Neuronal stem cell (in vitro differentiated cells): ENCODE results near the gene FBXW5.

Experiments
- DNase-seq: peaks from one replicate; pipeline ENCODE4 v3.0.0-alpha.2; 2013; ENCODE audit warnings: low spot score
- H2AFZ ChIP-seq: one replicate; pipeline ENCODE4 v1.6.1; 2013; ENCODE audit warnings: mild to moderate bottlenecking, low read length, inconsistent platforms
- H2AK5ac ChIP-seq: 2 replicates; pipeline ENCODE4 v1.6.1; 2013; ENCODE audit warnings: low read depth, mild to moderate bottlenecking, inconsistent platforms, low read length, moderate library complexity, mixed read lengths
- H2BK120ac ChIP-seq: 2 replicates; pipeline ENCODE4 v1.6.1; 2013; ENCODE audit warnings: low read depth, mild to moderate bottlenecking, inconsistent platforms, low read length, moderate library complexity, mixed read lengths
- H2BK12ac ChIP-seq: one replicate; pipeline ENCODE4 v1.6.1; 2013; ENCODE audit warnings: low read length, inconsistent platforms
- H2BK15ac ChIP-seq: 2 replicates; pipeline ENCODE4 v1.6.1; 2013; ENCODE audit warnings: mild to moderate bottlenecking, low read length, inconsistent platforms, mixed read lengths
- H2BK5ac ChIP-seq: one replicate; pipeline ENCODE4 v1.6.1; 2013; ENCODE audit warnings: inconsistent platforms, mild to moderate bottlenecking, low read length, moderate library complexity
- H3K14ac ChIP-seq: one replicate; pipeline ENCODE4 v1.6.1; 2013; ENCODE audit warnings: low read length, inconsistent platforms
- H3K18ac ChIP-seq: 2 replicates; pipeline ENCODE4 v1.6.1; 2013; ENCODE audit warnings: low read length, inconsistent platforms
- H3K23ac ChIP-seq: 2 replicates; pipeline ENCODE4 v1.6.1; 2013; ENCODE audit warnings: low read depth, mild to moderate bottlenecking, mixed read lengths, low read length, inconsistent platforms; ENCODE audit not compliant: poor library complexity
- H3K27ac ChIP-seq: replicated peaks from 3 replicates; pipeline ENCODE4 v1.5.1; 2013; ENCODE audit warnings: low read length, inconsistent platforms
- H3K27me3 ChIP-seq, 3 experiments: 2 replicates each; pipeline ENCODE4 v1.6.1; 2013; ENCODE audit warnings: low read length in 3 of 3, mild to moderate bottlenecking in 2 of 3, inconsistent platforms in 1 of 3, low read depth in 1 of 3, mixed read lengths in 1 of 3, moderate library complexity in 1 of 3; ENCODE audit not compliant: control insufficient read depth in 3 of 3, insufficient read depth in 3 of 3
- H3K36me3 ChIP-seq, 2 donors: replicated peaks in 1 of 2; 2 replicates each; pipeline ENCODE4 v1.6.1; 2013; ENCODE audit warnings: low read length in 2 of 2; ENCODE audit not compliant: control insufficient read depth in 2 of 2, insufficient read depth in 2 of 2
- H3K4ac ChIP-seq: 2 replicates; pipeline ENCODE4 v1.6.1; 2013; ENCODE audit warnings: inconsistent platforms, mild to moderate bottlenecking, low read length, moderate library complexity
- H3K4me1 ChIP-seq, 2 donors: 1 replicate in 1 of 2; 2 replicates in 1 of 2; pipeline ENCODE4 v1.6.1; 2013; ENCODE audit warnings: low read length in 2 of 2, low read depth in 1 of 2; ENCODE audit not compliant: control insufficient read depth in 2 of 2, insufficient read depth in 1 of 2
- H3K4me2 ChIP-seq: one replicate; pipeline ENCODE4 v1.6.1; 2013; ENCODE audit warnings: mild to moderate bottlenecking, low read length, inconsistent platforms; ENCODE audit not compliant: insufficient read depth, poor library complexity, severe bottlenecking
- H3K4me3 ChIP-seq, 2 donors: 2 replicates each; pipeline ENCODE4 v1.5.1; 2013; ENCODE audit warnings: low read length in 2 of 2, mild to moderate bottlenecking in 2 of 2, inconsistent platforms in 1 of 2, moderate library complexity in 1 of 2
- H3K79me1 ChIP-seq: one replicate; pipeline ENCODE4 v1.6.1; 2013; ENCODE audit warnings: low read depth, mild to moderate bottlenecking, inconsistent platforms, low read length, moderate library complexity
- H3K9ac ChIP-seq: one replicate; pipeline ENCODE4 v1.6.1; 2013; ENCODE audit warnings: mild to moderate bottlenecking, low read depth, low read length, inconsistent platforms; ENCODE audit not compliant: poor library complexity
- H3K9me3 ChIP-seq, 2 donors: replicated peaks in 1 of 2; 2 replicates each; pipeline versions ENCODE3 to v1.6.1; 2013; ENCODE audit warnings: low read length in 2 of 2, mild to moderate bottlenecking in 2 of 2, inconsistent platforms in 1 of 2, low read depth in 1 of 2, mixed read lengths in 1 of 2, moderate library complexity in 1 of 2; ENCODE audit not compliant: control insufficient read depth in 2 of 2, insufficient read depth in 1 of 2
- H4K8ac ChIP-seq: one replicate; pipeline ENCODE4 v1.6.1; 2013; ENCODE audit warnings: low read depth, mild to moderate bottlenecking, inconsistent platforms, low read length, moderate library complexity
- H4K91ac ChIP-seq: one replicate; pipeline ENCODE4 v1.6.1; 2013; ENCODE audit warnings: low read length, low read depth, mild to moderate bottlenecking, inconsistent platforms; ENCODE audit not compliant: poor library complexity
- WGBS, 2 donors: extraction: QIAGEN DNeasy Blood & Tissue Kit; methylation state at CpG; one replicate each; pipeline ENCODE4 v1.1.7; 2013; ENCODE audit warnings: missing lambda C conversion rate in 2 of 2, mixed read lengths in 1 of 2; ENCODE audit not compliant: insufficient read length in 2 of 2, insufficient replicate concordance in 1 of 2; ENCODE audit errors: extremely low coverage in 2 of 2; 5-methylcytosine and 5-hydroxymethylcytosine counted together

The FBXW5 gene

GRCh38 chr9:136984464-136985026 lies 40.0 kb upstream of the FBXW5 start:
- H2BK15ac ChIP-seq: peak overlapping the region; percentile 94
- H3K27me3 ChIP-seq: peaks cover 4 to 43% (median 36%) of the 10 kb centered on the region in 3 experiments
- no peak overlapping the region for H4K91ac ChIP-seq
- H2BK12ac ChIP-seq: peak overlapping the region; percentile 41
- no peak overlapping the region for H4K8ac ChIP-seq
- H3K79me1 ChIP-seq: no peaks in the 10 kb centered on the region
- H3K36me3 ChIP-seq: no peaks in the 10 kb centered on the region
- H2AK5ac ChIP-seq: peak overlapping the region; percentile 47
- peak overlapping the region; percentile 76 for H3K4ac ChIP-seq
- no peak overlapping the region for H3K9ac ChIP-seq
- H2AFZ ChIP-seq: no peak overlapping the region
- no peak overlapping the region for H3K23ac ChIP-seq
- H3K14ac ChIP-seq: peak overlapping the region; percentile 67
- no peaks in the 10 kb centered on the region for H3K9me3 ChIP-seq
- no peak overlapping the region for H2BK120ac ChIP-seq
- no CpG with 5 or more reads among the region's 29 CpGs for WGBS, 2 donors
- no peak overlapping the region for H3K27ac ChIP-seq
- peak overlapping the region; percentile 97 for H3K18ac ChIP-seq
- no peak for DNase-seq
- H3K4me1 ChIP-seq: no peaks in the 10 kb centered on the region
- H2BK5ac ChIP-seq: peak overlapping the region; percentile 63
- peak overlapping the region in 1 of 2 donors; percentile 18 for H3K4me3 ChIP-seq
- peak overlapping the region; percentile 88 for H3K4me2 ChIP-seq

GRCh38 chr9:136983656-136984314 lies 39.2 kb upstream of the FBXW5 start:
- H2BK15ac ChIP-seq: no peak overlapping the region
- WGBS, 2 donors: no CpG with 5 or more reads among the region's 11 CpGs
- no peak for DNase-seq
- no peak overlapping the region for H3K23ac ChIP-seq
- H3K4ac ChIP-seq: no peak overlapping the region
- H2BK12ac ChIP-seq: peak overlapping the region; percentile 46
- no peaks in the 10 kb centered on the region for H3K79me1 ChIP-seq
- H2BK5ac ChIP-seq: no peak overlapping the region
- H4K8ac ChIP-seq: no peak overlapping the region
- H3K4me1 ChIP-seq: peaks cover 0 to 2% of the 10 kb centered on the region in 2 donors
- H3K4me3 ChIP-seq: peak overlapping the region in 1 of 2 donors; percentile 18
- H4K91ac ChIP-seq: no peak overlapping the region
- H3K4me2 ChIP-seq: no peak overlapping the region
- H3K36me3 ChIP-seq: no peaks in the 10 kb centered on the region
- H2BK120ac ChIP-seq: no peak overlapping the region
- H3K14ac ChIP-seq: no peak overlapping the region
- H3K18ac ChIP-seq: no peak overlapping the region
- H2AK5ac ChIP-seq: peak overlapping the region; percentile 90
- H3K9me3 ChIP-seq: no peaks in the 10 kb centered on the region
- peaks cover 4 to 51% (median 36%) of the 10 kb centered on the region in 3 experiments for H3K27me3 ChIP-seq
- no peak overlapping the region for H3K27ac ChIP-seq
- H3K9ac ChIP-seq: no peak overlapping the region
- no peak overlapping the region for H2AFZ ChIP-seq

GRCh38 chr9:136983167-136983566 lies 38.6 kb upstream of the FBXW5 start:
- H3K79me1 ChIP-seq: no peaks in the 10 kb centered on the region
- no CpG with 5 or more reads among the region's 9 CpGs for WGBS, 2 donors
- peak overlapping the region; percentile 65 for H3K23ac ChIP-seq
- peaks cover 0 to 2% of the 10 kb centered on the region in 2 donors for H3K4me1 ChIP-seq
- DNase-seq: no peak
- H2BK120ac ChIP-seq: no peak overlapping the region
- H2BK15ac ChIP-seq: peak overlapping the region; percentile 20
- H4K8ac ChIP-seq: no peak overlapping the region
- no peak overlapping the region for H3K4me3 ChIP-seq
- no peak overlapping the region for H3K4me2 ChIP-seq
- H3K27ac ChIP-seq: no peak overlapping the region
- peaks cover 4 to 52% (median 36%) of the 10 kb centered on the region in 3 experiments for H3K27me3 ChIP-seq
- no peaks in the 10 kb centered on the region for H3K9me3 ChIP-seq
- H3K4ac ChIP-seq: no peak overlapping the region
- peak overlapping the region; percentile 60 for H3K9ac ChIP-seq
- H2BK12ac ChIP-seq: peak overlapping the region; percentile 46
- H2AFZ ChIP-seq: no peak overlapping the region
- no peak overlapping the region for H3K14ac ChIP-seq
- no peaks in the 10 kb centered on the region for H3K36me3 ChIP-seq
- H3K18ac ChIP-seq: no peak overlapping the region
- no peak overlapping the region for H2BK5ac ChIP-seq
- H2AK5ac ChIP-seq: peak overlapping the region; percentile 90
- H4K91ac ChIP-seq: no peak overlapping the region

- H2BK12ac ChIP-seq: peak within 1 kb of the TSS; percentile 46
- H2BK15ac ChIP-seq: peak within 1 kb of the TSS; percentile 21
- H3K4ac ChIP-seq: no peak within 1 kb of the TSS
- peak within 1 kb of the TSS; percentile 60 for H3K9ac ChIP-seq
- no peak within 1 kb of the TSS for H4K8ac ChIP-seq
- no peak within 1 kb of the TSS for H3K18ac ChIP-seq
- no peaks in the 10 kb centered on the region for H3K36me3 ChIP-seq
- no peak within 1 kb of the TSS for H3K4me2 ChIP-seq
- peaks cover 0 to 6% of the 10 kb centered on the region in 2 donors for H3K4me1 ChIP-seq
- no peak within 1 kb of the TSS for H3K4me3 ChIP-seq
- no peak within 1 kb of the TSS for H2BK5ac ChIP-seq
- H3K9me3 ChIP-seq: no peaks in the 10 kb centered on the region
- WGBS, 2 donors: no CpG with 5 or more reads among the region's 18 CpGs
- no peak within 1 kb of the TSS for H2AFZ ChIP-seq
- peaks cover 4 to 57% (median 39%) of the 10 kb centered on the region in 3 experiments for H3K27me3 ChIP-seq
- H4K91ac ChIP-seq: no peak within 1 kb of the TSS
- peak within 1 kb of the TSS; percentile 65 for H3K23ac ChIP-seq
- H2BK120ac ChIP-seq: no peak within 1 kb of the TSS
- H2AK5ac ChIP-seq: peak within 1 kb of the TSS; percentile 90
- DNase-seq: no peak
- no peak within 1 kb of the TSS for H3K27ac ChIP-seq
- no peaks in the 10 kb centered on the region for H3K79me1 ChIP-seq
- no peak within 1 kb of the TSS for H3K14ac ChIP-seq
Measured at GRCh38 chr9:136982232-136983051, 37.9 kb upstream of the FBXW5 start, which contains the start of gene LCNL1. TSS of gene LCNL1 (plus strand) at chr9:136982993. CDS start at chr9:136983587, 594 bp downstream.
